Uterus (tissue), 4 donors: ENCODE measurements around the gene APOC3. TPM values are rescaled to one million over a fixed set of nuclear protein-coding genes. Genes with fewer than 3 reads are reported as not detected.

Experiments
- DNase-seq, 2 donors: peaks; one replicate each; pipeline ENCODE4 v3.0.0-alpha.2; 2019 to 2020
- H3K27ac ChIP-seq, 2 donors: fragments of 200-600 bp; sonication (generic); 1 replicate in 1 of 2; 2 replicates in 1 of 2; pipeline ENCODE4 v1.5.1; 2016 to 2018
- H3K27me3 ChIP-seq, 2 donors: fragments of 200-600 bp; sonication (generic); one replicate each; pipeline ENCODE4 v1.5.1; 2018 to 2019; ENCODE audit warnings: control low read depth in 1 of 2
- H3K36me3 ChIP-seq, 2 donors: fragments of 200-600 bp; sonication (generic); one replicate each; pipeline ENCODE4 v1.5.1; 2019; ENCODE audit warnings: control low read depth in 1 of 2
- H3K4me1 ChIP-seq, 2 donors: fragments of 200-600 bp; sonication (generic); one replicate each; pipeline ENCODE4 v1.5.1; 2018 to 2019; ENCODE audit warnings: control low read depth in 1 of 2
- H3K4me3 ChIP-seq, 2 donors: fragments of 200-600 bp; sonication (generic); 1 replicate in 1 of 2; 2 replicates in 1 of 2; pipeline ENCODE4 v1.5.1; 2018 to 2019; ENCODE audit warnings: mild to moderate bottlenecking in 1 of 2
- H3K9me3 ChIP-seq, 2 donors: fragments of 200-600 bp; sonication (generic); one replicate each; pipeline ENCODE4 v1.5.1; 2019; ENCODE audit warnings: control low read depth in 1 of 2
- POLR2A ChIP-seq, 2 donors: fragments of 450-650 bp; IDR thresholded peaks; one replicate each; pipeline ENCODE4 v1.6.1; 2016; ENCODE audit warnings: antibody characterized with exemption in 2 of 2, mild to moderate bottlenecking in 1 of 2, moderate library complexity in 1 of 2
- intact Hi-C: fragments of 100-400 bp; cut with DNase I; formaldehyde crosslinking; loops from one replicate; pipeline ENCODE4 v1.15.1; 2023; ENCODE audit warnings: low total_unique reads
- total RNA-seq, 4 donors: library from RNA; depleted of rRNA in 3 of 4; stranded (reverse); fragments of >200 nt in 3 of 4; gene quantifications; one replicate each; pipeline versions ENCODE4 v1.1.0 to v1.2.4, GENCODE V29; 2014 to 2023
- TF ChIP-seq, protein P1 (sequence below), 4 experiments: fragments of 200-600 bp in 2 of 4; fragments of 450-650 bp in 2 of 4; sonication (generic) in 2 of 4; IDR thresholded peaks; one replicate each; pipeline ENCODE4 v1.5.1; 2016 to 2019; ENCODE audit warnings: antibody characterized with exemption in 4 of 4, mild to moderate bottlenecking in 2 of 4, moderate library complexity in 1 of 4
- donor health status: DM: yes; HTN: yes; CAD: no.

Gene APOC3
- total RNA-seq, 4 donors from 2014 or later, result 1.2 TPM; not detected in 3

- intact Hi-C loops, result no loop called here
Measured at GRCh38 chr11:116837231-116838091, 7.8 kb downstream of the APOC3 start, which contains the start of gene APOA1. Gene APOA1 (minus strand): TSS chr11:116837622. CDS start chr11:116837387, 235 bp downstream.

GRCh38 chr11:116838321-116839084, 8.8 kb downstream of the APOC3 start:
- H3K4me3 ChIP-seq, result no peak overlapping the region
- TF ChIP-seq POLR2A (IDR thresholded peaks at IDR 0.05), result no peak
- TF ChIP-seq, protein P1, sequence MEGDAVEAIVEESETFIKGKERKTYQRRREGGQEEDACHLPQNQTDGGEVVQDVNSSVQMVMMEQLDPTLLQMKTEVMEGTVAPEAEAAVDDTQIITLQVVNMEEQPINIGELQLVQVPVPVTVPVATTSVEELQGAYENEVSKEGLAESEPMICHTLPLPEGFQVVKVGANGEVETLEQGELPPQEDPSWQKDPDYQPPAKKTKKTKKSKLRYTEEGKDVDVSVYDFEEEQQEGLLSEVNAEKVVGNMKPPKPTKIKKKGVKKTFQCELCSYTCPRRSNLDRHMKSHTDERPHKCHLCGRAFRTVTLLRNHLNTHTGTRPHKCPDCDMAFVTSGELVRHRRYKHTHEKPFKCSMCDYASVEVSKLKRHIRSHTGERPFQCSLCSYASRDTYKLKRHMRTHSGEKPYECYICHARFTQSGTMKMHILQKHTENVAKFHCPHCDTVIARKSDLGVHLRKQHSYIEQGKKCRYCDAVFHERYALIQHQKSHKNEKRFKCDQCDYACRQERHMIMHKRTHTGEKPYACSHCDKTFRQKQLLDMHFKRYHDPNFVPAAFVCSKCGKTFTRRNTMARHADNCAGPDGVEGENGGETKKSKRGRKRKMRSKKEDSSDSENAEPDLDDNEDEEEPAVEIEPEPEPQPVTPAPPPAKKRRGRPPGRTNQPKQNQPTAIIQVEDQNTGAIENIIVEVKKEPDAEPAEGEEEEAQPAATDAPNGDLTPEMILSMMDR (IDR thresholded peaks at IDR 0.05), result no peak
- peaks cover 0 to 5% of the 10 kb centered on the region in 2 donors for H3K4me1 ChIP-seq
- H3K9me3 ChIP-seq, result no peaks in the 10 kb centered on the region
- no peaks in the 10 kb centered on the region for H3K27me3 ChIP-seq
- intact Hi-C loops, result no loop called here
- no peak overlapping the region for H3K27ac ChIP-seq
- H3K36me3 ChIP-seq, result no peaks in the 10 kb centered on the region
- DNase-seq, result no peak

More at GRCh38 chr11:116837231-116838091, 7.8 kb downstream of the APOC3 start, which contains the start of gene APOA1:
- Histone ChIP-seq H3K9me3 (no peaks in the 10 kb centered on the region), H3K36me3 (no peaks in the 10 kb centered on the region), H3K4me1 (peaks cover 0 to 5% of the 10 kb centered on the region in 2 donors), H3K4me3 (no peak within 1 kb of the TSS), H3K27ac (peak within 1 kb of the TSS in 1 of 2 donors; percentile 66), H3K27me3 (no peaks in the 10 kb centered on the region)
- DNase-seq, result peak; percentile 27 to 46
- TF ChIP-seq POLR2A (IDR thresholded peaks at IDR 0.05), result no peak
- TF ChIP-seq, protein P1 (IDR thresholded peaks at IDR 0.05), result no peak

DNA sequence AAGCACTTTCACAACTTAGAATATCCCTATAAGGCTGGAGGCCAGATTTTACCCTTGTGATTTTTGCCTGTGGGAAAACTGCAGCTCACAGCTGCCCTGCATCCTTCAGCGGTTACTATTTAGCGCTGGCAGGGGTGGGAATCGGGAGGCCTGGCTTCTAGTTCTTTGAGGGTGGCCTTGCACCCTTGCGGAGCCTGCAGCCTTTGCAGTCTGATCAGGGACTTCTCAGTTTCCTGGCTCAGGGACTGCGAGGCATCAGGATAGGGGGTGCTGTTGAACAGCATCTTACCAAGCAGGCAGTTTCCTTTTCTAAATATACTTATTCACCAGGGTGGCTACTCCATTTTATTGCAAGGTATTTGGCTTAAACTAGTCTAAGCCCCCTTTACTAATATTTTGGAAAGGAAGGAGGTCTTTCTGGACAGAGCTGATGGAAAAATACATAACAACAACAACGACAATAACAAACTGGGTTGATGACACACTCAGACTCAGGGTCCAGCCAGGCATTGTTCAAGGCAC, 10.6 kb downstream of the APOC3 start:
- TF ChIP-seq POLR2A (IDR thresholded peaks at IDR 0.05), result no peak
- TF ChIP-seq, protein P1 (IDR thresholded peaks at IDR 0.05), result no peak
- Histone ChIP-seq H3K9me3 (no peaks in the 10 kb centered on the region), H3K4me3 (no peak overlapping the region), H3K27ac (no peak overlapping the region), H3K27me3 (no peaks in the 10 kb centered on the region), H3K36me3 (no peaks in the 10 kb centered on the region), H3K4me1 (peaks cover 0 to 4% of the 10 kb centered on the region in 2 donors)
- intact Hi-C loops, result no loop called here
- no peak for DNase-seq

DNA sequence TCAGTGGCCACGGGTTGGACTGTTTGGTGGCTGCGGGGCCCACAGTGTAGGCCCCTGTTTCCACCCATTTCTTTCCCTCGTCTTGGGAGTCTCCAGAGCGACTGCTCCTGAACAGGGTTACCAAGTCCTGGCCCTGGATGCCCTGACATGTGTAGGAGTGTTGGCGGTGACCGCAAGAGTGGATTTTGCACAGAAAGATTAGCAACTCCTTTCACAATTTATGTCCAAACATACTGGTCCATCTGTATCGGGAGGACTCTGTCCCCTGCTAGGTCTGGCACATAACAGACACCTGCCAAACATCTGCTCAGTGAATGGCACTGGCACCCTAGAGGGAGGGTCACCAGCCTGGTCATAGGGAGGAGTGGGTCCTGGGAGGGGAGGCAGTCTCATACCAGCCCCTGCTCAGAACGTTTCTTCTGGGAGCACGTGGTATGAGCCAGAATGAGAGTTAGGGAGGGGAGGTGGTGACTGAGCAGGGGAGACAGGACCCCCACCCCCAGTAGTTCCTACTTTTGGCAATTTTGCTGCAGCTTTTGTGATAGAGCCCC, 11.1 kb downstream of the APOC3 start:
- no peaks in the 10 kb centered on the region for H3K9me3 ChIP-seq
- no peaks in the 10 kb centered on the region for H3K27me3 ChIP-seq
- no peak for DNase-seq
- H3K27ac ChIP-seq, result no peak overlapping the region
- intact Hi-C loops, result no loop called here
- H3K4me3 ChIP-seq, result no peak overlapping the region
- H3K4me1 ChIP-seq, result no peaks in the 10 kb centered on the region
- H3K36me3 ChIP-seq, result no peaks in the 10 kb centered on the region
- TF ChIP-seq, protein P1 (IDR thresholded peaks at IDR 0.05), result no peak
- TF ChIP-seq POLR2A (IDR thresholded peaks at IDR 0.05), result no peak
